T-helper 22 cell (primary cell): ENCODE data around the gene DYNC1H1.

Source experiments
- DNase-seq: peaks from one replicate; pipeline ENCODE4 v3.0.0-alpha.2; 2020; ENCODE audit warnings: low read depth

The DYNC1H1 gene

DNA sequence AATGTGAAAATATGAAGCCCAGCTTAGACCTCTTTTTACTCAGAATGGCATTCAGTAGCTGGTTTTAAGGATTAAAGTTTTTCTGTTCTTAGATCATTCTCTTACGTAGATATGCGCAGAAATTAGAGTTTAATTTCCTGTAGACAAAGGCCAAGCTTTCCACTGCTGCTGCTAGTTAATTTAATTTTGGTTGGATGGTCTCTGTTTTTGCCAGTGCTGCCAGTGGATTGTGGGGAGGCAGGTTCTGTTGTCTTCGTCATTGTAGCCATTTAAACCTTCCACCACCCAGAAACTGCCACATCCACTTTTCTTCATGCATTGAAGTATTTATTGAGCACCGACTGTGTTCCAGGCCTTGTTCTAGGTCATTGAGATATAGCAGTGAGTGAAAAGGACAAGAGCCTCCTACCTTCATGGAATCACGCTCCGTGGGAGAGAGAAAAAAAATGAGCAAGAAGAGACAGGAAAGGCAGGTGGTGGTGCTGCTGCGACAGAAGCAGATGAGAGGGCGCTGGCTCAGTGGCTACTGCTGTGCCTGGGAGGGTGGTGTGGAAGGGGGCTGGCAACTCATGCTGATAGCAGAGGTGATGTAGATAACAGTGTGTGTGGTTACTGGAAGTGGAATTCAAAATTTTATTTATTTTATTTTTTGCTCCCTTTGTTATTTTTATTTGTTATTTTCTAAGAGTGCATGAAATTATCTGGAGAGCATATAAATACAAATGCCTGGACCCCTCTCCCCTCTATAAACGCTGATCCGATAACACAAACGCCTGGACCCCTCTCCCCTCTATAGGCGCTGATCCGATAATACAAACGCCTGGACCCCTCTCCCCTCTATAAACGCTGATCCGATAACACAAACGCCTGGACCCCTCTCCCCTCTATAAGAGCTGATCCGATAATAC, 33.3 kb downstream of the DYNC1H1 start:
- DNase-seq: no peak

GRCh38 chr14:102000902-102001301, 36.5 kb downstream of the DYNC1H1 start:
- DNase-seq: no peak

GRCh38 chr14:102005336-102005735, 41.0 kb downstream of the DYNC1H1 start:
- no peak for DNase-seq

GRCh38 chr14:102007916-102008418, 43.6 kb downstream of the DYNC1H1 start:
- no peak for DNase-seq

DNA sequence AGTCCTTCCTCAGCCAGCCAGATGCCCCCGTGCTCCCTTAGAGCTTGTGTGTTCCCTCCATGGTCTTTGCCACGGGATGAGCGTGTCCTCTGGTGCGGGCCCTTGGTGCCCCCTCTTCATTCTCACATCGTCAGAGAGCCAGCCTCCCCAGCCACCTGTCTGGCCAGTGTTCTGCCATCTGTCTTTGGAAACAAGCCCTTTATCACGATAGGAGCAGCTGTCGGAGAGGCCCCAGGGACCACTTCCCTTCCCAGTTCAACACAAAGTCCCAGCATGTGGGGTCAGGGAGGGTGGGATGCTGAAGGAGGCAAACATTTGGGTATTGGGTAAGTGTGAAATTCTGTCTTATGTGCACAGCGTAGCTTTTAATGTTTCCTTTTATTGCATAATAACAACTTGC, 44.5 kb downstream of the DYNC1H1 start:
- no peak for DNase-seq

DNA sequence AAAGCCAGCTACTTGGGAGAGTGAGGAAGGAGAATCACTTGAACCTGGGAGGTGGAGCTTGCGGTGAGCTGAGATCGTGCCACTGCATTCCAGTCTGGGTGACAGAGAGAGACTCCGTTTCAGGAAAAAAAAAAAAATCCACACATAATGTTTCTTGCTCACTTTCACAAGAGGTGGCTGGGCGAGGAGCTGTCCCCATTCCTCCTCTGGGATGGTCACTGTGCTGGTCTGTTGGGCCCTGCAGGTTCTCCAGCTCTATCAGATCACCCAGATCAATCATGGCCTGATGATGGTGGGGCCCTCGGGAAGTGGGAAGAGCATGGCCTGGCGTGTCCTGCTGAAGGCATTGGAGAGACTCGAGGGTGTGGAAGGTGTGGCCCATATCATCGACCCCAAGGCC, 47.3 kb downstream of the DYNC1H1 start:
- DNase-seq: no peak

- no peak for DNase-seq
Measured at GRCh38 chr14:102012336-102012735, 48.0 kb downstream of the DYNC1H1 start.

DNA sequence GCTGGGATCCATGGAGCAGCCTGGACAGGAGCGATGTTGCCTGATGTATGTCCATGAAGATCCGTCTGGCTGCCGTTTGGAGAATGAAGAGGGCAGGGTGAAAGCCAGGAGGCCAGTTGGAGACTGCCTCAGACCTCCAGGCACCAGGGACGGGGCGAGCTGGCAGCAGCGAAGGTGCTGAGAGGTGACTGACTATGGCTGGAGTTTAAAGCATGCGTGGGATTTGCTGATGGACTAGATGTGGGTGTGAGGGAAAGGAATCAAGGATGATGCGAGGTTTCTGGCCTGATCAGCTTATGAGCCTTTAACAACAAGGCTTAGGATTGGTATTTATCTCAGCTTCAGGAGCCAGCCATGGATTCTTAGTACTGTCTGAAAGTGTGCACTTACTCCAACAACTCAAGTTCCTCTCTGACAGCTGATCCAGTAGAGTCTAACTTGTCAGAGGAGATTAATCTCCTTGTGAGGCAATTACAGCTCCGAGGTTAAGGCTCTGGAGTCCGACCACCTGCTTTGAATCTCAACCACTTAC, 49.4 kb downstream of the DYNC1H1 start:
- no peak for DNase-seq

DNA sequence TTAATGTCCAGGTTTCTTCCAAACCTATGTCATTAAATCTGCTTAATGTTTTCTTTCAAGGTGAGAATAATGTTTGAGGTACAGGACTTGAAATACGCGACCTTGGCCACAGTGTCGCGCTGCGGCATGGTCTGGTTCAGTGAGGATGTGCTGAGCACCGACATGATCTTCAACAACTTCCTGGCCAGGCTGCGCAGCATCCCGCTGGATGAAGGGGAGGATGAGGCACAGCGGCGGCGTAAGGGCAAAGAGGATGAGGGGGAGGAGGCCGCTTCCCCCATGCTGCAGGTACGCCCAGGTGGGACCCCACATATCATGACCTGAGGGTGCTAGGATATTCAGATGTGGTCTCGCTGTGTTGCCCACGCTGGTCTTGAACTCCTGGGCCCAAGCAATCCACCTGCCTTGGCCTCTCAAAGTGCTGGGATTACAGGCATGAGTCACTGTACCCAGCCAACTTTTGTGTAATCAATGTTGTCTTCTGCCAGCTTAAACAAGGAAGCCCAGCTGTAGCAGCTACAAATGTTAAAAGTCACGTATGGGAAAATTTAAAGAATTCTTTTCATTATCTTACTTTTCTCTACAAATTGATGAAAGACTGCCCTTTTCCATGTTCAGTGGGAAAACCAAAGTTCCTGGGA, 50.8 kb downstream of the DYNC1H1 start:
- no peak for DNase-seq

DNA sequence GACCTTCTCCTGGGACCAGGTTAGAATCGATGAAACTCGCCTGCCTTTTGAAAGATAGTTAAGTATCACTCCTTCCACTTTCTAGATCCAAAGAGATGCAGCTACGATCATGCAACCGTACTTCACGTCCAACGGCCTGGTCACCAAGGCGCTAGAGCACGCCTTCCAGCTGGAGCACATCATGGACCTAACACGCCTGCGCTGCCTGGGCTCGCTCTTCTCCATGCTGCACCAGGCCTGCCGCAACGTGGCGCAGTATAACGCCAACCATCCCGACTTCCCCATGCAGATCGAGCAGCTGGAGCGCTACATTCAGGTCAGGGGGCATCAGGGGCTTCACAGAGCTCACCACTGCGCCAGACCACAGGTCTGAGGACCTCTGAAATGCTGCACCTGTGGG, 51.4 kb downstream of the DYNC1H1 start:
- DNase-seq: no peak

- no peak for DNase-seq
Measured at GRCh38 chr14:102016420-102017090, 52.2 kb downstream of the DYNC1H1 start.

DNA sequence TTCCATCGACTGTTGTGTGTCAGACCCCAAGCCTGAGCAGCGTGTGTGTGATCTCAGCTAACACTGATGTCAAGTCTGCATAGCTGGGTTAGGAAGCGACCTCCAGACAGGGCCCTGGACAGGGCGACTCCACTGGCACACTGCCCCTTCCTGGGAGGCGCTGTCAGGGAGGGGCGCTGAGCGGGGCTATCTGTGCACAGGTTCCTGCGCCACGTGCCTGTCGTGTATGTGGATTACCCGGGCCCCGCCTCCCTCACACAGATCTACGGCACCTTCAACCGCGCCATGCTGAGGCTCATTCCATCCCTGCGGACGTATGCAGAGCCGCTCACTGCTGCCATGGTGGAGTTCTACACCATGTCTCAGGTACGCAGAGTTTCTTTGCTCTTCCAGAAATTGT, 53.9 kb downstream of the DYNC1H1 start:
- no peak for DNase-seq

DNA sequence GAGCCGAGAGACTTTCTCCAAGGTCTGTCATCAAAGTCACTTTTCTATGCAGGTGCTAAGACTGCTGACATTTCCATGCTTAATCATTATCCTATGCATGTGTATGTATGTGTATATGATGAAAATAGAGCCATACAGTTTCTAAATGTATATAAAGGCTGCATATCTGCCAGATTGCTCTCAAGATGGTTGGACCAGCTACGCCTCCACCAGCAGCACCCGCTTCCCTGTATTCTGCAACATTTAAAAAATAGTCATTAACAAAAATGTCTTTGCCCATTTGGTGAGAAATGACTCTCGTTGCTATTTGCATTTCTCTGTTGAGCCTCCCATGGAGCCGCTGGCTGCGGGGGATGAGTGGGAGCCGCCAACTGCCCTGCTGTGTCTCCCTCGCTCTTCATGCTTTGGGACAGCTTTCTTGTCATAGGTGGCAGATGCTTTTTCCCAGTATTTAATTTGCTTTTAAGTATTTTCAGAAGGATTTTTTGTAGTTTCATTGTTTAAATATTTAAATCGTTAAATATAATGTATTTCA, 54.7 kb downstream of the DYNC1H1 start:
- DNase-seq: no peak

- DNase-seq: no peak
Measured at GRCh38 chr14:102020058-102020971, 55.9 kb downstream of the DYNC1H1 start.

GRCh38 chr14:102026934-102027333, 62.6 kb downstream of the DYNC1H1 start:
- no peak for DNase-seq

DNA sequence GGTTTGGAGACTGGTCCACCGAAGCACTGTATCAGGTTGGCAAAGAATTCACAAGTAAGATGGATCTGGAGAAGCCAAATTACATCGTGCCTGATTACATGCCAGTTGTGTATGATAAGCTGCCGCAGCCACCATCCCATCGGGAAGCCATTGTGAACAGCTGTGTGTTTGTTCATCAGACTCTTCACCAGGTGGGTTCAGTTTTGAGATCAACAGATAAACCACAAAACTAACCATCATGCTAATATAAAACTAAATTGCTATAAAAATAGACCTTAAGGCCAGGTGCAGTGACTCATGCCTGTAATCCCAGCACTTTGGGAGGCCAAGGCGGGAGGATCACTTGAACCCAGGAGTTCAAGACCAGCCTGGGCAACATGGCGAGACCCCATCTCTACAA, 63.6 kb downstream of the DYNC1H1 start:
- DNase-seq: no peak

DNA sequence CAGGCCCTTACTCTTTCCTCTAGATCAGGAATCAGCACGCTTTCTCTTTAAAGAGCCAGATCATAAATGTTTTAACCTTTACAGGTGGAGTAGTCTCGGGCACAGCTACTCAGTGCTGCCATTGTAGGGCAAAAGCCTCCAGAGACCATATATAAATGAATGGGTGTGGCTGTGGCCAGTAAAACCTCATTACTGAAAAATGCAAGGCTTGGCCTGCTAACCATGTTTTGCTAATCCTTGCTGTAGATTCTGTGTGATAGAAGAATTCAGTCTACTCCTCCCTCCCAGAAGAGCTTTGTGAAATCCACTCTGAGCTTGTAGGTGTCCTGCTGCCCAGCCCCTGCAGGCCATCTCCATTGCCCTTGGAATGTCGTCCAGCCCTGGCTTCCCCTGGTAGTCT, 64.4 kb downstream of the DYNC1H1 start:
- DNase-seq: no peak

DNA sequence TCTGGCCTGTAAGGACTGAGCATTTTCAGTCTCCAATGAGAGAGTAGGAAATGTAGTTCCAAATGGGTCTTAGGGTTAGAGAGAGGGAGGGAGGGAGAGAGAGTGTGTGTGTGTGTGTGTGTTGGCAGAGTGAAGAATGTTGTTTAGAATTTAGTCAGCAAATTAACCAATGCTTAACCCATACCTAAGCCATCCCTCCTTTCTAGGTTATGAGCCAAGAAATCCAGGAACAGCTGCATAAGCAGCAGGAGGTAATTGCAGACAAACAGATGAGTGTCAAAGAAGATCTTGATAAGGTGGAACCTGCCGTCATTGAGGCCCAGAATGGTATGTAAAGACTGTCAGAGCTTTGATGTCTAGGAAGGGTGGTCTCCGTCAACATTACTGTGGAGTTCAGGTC, 65.6 kb downstream of the DYNC1H1 start:
- no peak for DNase-seq

DNA sequence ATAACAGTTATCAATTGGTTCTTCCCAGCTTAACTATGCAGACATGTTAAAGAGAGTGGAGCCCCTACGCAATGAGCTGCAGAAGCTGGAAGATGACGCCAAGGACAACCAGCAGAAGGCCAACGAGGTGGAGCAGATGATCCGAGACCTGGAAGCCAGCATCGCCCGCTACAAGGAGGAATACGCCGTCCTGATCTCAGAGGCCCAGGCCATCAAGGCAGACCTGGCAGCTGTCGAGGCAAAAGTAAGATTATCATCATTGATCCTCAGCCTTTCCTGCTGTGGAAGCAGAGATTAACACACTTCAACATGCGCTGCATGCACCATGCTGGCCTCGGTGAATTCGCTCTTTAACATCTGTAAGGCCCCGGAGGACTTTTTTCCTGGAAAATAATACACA, 68.9 kb downstream of the DYNC1H1 start:
- no peak for DNase-seq

DNA sequence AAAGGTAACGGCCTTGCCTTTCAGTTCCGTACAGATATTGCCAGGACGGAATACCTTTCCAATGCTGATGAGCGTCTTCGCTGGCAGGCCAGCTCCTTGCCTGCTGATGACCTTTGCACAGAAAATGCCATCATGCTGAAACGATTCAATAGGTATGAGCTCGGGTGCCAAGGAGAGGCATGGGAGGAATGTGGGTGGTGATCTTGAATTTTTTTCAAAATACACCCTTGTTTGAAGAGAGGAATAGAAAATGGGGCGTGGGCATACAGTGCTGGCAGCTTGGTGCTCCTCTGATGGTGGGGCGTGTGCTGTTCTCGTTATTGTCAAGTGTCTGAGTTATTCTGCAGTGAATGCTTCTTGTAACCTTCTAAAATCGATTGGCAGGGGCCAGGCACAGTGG, 69.9 kb downstream of the DYNC1H1 start:
- no peak for DNase-seq

DNA sequence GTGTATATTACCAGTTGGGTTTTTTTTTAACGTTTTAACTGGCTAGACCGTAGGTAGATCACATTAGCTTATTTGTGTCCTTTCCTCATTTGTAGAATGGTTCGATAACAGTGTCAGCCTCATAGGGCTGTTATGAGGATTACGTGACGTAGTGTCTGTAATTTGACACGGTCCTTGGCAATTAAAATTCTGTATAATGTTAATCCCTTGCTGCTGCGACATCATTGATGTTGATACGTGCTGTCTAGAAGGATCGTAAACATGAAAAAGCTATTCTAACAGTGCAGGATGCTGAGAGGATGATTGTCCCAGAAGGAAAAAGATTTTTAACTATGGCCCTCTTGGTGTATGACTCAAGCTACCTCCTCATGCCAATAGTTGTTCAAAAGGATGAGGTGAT, 71.5 kb downstream of the DYNC1H1 start:
- DNase-seq: no peak
